Epithelial cell of proximal tubule (primary cell): ENCODE results near the gene ULK4. TPM values are rescaled to one million over a fixed set of nuclear protein-coding genes. Genes with fewer than 3 reads are reported as not detected.
"Not testable (repeated sequence)": the region's sequence is repeated elsewhere in the genome, so short reads cannot be mapped to it uniquely, and the experiment has no call there.

ENCODE experiments used
- DNase-seq: peaks from one replicate; pipeline ENCODE4 v3.0.0-alpha.2; 2011; ENCODE audit warnings: low read depth
- H3K4me3 ChIP-seq: 2 replicates; pipeline ENCODE4 v1.5.1; 2011; ENCODE audit warnings: low read depth, mild to moderate bottlenecking, low read length
- total RNA-seq: library from RNA; depleted of rRNA; stranded (reverse); fragments of >200 nt; gene quantifications from 2 replicates; pipeline ENCODE4 v1.2.3, GENCODE V29; 2015
- TF ChIP-seq, protein P1 (sequence below): conservative IDR thresholded peaks from 2 replicates; pipeline ENCODE4 v1.5.1; 2012; ENCODE audit warnings: low read depth, mild to moderate bottlenecking, low read length

The ULK4 gene
- total RNA-seq, 1 donor from 2014 or later, result 2.2 TPM

DNA sequence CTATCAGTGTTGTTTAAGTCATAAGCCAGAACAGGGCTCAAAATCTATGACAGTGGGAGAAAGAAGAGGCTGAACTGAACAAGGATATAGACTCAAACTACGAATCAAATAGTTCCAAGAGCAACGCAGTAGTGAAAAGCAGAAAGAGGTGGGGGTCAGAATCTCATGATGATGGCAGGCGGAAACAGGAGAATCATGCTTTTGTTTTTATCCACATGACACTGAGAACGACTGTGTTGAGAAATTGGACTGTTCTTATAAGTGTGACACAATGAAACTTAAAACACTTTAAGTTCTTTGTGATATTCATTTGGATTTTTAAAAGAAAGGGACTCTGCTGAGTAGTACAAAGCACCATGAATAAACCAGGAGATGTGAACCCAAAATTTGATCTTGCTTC, 309.4 kb downstream of the ULK4 start:
- TF ChIP-seq, protein P1, sequence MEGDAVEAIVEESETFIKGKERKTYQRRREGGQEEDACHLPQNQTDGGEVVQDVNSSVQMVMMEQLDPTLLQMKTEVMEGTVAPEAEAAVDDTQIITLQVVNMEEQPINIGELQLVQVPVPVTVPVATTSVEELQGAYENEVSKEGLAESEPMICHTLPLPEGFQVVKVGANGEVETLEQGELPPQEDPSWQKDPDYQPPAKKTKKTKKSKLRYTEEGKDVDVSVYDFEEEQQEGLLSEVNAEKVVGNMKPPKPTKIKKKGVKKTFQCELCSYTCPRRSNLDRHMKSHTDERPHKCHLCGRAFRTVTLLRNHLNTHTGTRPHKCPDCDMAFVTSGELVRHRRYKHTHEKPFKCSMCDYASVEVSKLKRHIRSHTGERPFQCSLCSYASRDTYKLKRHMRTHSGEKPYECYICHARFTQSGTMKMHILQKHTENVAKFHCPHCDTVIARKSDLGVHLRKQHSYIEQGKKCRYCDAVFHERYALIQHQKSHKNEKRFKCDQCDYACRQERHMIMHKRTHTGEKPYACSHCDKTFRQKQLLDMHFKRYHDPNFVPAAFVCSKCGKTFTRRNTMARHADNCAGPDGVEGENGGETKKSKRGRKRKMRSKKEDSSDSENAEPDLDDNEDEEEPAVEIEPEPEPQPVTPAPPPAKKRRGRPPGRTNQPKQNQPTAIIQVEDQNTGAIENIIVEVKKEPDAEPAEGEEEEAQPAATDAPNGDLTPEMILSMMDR, result no peak
- no peak for DNase-seq

GRCh38 chr3:41651718-41652117, 310.2 kb downstream of the ULK4 start:
- TF ChIP-seq, protein P1, result no peak
- no peak overlapping the region for H3K4me3 ChIP-seq
- no peak for DNase-seq

More for the DNA sequence above, 309.4 kb downstream of the ULK4 start:
- no peak overlapping the region for H3K4me3 ChIP-seq

DNA sequence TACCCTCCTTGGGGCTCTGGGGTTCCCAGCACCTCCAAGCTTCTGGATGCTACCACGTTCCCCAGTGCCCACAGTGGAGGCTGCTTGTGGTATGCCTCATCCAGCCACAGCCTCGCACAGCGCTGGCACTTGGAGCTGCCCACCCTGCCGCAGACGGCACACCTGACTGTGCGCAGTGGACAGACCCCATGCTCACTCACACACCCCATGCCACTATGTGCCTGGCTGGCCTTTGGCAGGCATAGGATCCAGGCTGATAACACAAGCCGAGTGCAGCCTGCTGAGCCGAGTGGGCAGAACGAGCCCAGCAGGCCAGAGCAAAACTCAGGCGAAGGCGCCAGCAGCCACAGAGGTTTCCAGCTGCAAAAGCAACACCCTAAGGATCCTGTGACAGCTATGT, 311.5 kb downstream of the ULK4 start:
- TF ChIP-seq, protein P1, result no peak
- DNase-seq, result no peak
- H3K4me3 ChIP-seq, result no peak overlapping the region

DNA sequence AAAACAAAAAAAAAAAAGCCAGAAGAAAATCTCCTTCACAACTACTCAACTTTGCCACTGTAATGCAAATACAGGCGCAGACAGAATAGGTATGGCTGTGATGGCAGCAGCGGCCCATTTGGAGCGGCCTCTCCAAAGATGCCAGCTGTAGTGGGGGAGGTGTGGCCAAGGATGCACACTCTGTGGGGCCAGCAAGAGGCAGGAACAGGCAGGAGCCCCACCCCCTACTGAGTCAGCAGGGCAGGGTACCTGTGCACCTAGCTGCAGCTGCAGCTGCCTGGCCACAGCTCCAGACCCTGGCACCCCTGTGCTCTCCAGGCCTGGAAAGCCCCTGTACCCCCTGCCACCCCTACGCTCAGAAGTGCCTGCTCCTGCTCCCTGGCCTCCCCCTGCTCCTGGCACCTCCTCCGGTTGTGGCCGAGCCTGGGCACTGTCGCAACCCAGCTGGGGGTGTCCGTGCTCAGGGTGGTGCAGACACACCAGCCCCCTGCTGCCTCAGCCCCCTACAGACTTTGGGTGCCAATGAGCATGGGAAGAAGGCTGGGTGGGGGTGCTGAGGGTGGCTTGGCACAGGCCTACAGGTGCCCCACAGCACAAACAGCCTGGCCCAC, 312.7 kb downstream of the ULK4 start:
- DNase-seq, result no peak
- no peak overlapping the region for H3K4me3 ChIP-seq
- TF ChIP-seq, protein P1, result no peak

- not testable (repeated sequence) for H3K4me3 ChIP-seq, DNase-seq
These were observed 314.2 kb downstream of the ULK4 start for GRCh38 chr3:41647730-41648129.

DNA sequence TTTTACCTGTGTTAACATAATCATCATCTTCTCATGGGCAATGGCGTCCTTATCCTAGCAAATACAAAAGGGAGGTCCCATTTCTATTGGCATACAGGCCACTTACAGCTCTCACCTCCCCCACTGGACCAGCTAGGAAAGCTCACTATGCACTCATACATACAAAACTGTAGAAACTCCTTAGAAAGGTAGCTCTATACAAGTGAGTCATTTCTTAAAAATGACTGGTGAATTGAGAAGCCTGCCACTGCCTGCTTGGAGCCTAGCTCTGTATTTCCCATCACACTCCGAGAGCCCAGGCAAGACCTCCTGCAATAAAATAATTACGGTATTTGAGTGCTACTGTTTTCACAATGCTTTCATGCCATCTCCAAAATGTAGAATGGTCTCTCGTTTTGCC, 321.8 kb downstream of the ULK4 start:
- TF ChIP-seq, protein P1, result no peak
- no peak for DNase-seq
- H3K4me3 ChIP-seq, result no peak overlapping the region

GRCh38 chr3:41638381-41638780, 323.5 kb downstream of the ULK4 start:
- no peak overlapping the region for H3K4me3 ChIP-seq
- TF ChIP-seq, protein P1, result no peak
- DNase-seq, result no peak
